Measurements from ENCODE around the gene ZNF780B. TPM values are rescaled to one million over a fixed set of nuclear protein-coding genes. Genes with fewer than 3 reads are reported as not detected.

The ZNF780B gene
- total RNA-seq, 1 donor from 2014 or later: 30.5 TPM

DNA sequence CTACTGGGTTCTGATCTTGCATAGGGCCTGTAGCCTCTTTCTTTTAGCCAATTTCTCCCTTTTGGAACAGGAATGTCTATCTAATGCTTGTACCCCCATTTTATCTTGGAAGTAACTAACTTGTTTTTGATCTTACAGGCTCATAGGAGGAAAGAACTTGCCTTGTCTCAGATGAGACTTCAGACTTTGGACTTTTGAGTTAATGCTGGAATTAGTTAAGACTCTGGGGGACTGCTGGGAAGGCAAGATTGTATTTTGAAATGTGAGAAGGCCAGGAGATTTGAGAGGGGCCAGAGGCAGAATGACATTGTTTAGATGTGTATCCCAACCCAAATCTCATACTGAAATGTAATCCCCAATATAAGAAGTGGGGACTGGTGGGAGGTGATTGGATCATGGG is 61.7 kb downstream of the ZNF780B start:
- H3K4me3 ChIP-seq: no peak overlapping the region
- DNase-seq (ENCODE audit: low spot score): no peak
- H3K9ac ChIP-seq: no peak overlapping the region
- H3F3A ChIP-seq (ENCODE audit: low read depth): no peaks in the 10 kb centered on the region
- TF ChIP-seq EZH2phosphoT487 (IDR thresholded peaks at IDR 0.05) (no peak), EZH2 (IDR thresholded peaks at IDR 0.05) (no peak)
- TF ChIP-seq, protein P1, sequence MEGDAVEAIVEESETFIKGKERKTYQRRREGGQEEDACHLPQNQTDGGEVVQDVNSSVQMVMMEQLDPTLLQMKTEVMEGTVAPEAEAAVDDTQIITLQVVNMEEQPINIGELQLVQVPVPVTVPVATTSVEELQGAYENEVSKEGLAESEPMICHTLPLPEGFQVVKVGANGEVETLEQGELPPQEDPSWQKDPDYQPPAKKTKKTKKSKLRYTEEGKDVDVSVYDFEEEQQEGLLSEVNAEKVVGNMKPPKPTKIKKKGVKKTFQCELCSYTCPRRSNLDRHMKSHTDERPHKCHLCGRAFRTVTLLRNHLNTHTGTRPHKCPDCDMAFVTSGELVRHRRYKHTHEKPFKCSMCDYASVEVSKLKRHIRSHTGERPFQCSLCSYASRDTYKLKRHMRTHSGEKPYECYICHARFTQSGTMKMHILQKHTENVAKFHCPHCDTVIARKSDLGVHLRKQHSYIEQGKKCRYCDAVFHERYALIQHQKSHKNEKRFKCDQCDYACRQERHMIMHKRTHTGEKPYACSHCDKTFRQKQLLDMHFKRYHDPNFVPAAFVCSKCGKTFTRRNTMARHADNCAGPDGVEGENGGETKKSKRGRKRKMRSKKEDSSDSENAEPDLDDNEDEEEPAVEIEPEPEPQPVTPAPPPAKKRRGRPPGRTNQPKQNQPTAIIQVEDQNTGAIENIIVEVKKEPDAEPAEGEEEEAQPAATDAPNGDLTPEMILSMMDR (IDR thresholded peaks at IDR 0.05): no peak
- H3K4me1 ChIP-seq: no peaks in the 10 kb centered on the region
- H3K9me3 Mint-ChIP-seq: peaks cover 21% of the 10 kb centered on the region
- no peaks in the 10 kb centered on the region for H3K36me3 ChIP-seq
- no peak overlapping the region for H3K4me3 Mint-ChIP-seq
- H3K9me3 ChIP-seq (ENCODE audit: low read depth): no peaks in the 10 kb centered on the region
- peaks cover 3% of the 10 kb centered on the region for H3K27me3 Mint-ChIP-seq (ENCODE audit: insufficient read depth, low read depth)
- no peak overlapping the region for H3K27ac Mint-ChIP-seq
- peaks cover 60% of the 10 kb centered on the region for H3K79me2 ChIP-seq (ENCODE audit: low read depth)
- H3K4me2 ChIP-seq: no peak overlapping the region
- no peaks in the 10 kb centered on the region for H3K27me3 ChIP-seq
- no peak overlapping the region for H2AFZ ChIP-seq (replicated peaks)
- no peaks in the 10 kb centered on the region for H4K20me1 ChIP-seq (ENCODE audit: low read depth)
- no peak overlapping the region for H3K27ac ChIP-seq
- H3K4me1 Mint-ChIP-seq: peaks cover 20% of the 10 kb centered on the region
- H3K36me3 Mint-ChIP-seq: peaks cover 20% of the 10 kb centered on the region

DNA sequence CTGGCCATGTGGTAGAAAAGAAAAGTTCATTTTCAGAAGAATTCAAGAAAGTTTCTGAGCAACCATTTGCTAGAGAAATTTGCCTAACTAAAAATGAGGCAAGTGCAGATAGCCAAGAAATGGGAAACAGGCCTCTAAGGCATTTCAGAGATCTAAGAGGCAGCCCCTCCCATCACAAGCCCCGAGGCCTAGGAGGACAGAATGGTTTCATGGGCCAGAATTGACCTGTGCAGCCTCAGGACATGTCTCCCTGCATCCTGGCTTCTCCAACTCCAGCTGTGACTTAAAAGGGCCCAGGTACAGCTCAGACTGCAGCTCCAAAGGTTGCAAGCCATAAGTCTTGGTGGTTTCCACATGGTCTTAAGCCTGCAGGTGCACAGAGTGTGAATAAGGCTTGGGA is 62.4 kb downstream of the ZNF780B start:
- H3K27ac ChIP-seq: no peak overlapping the region
- no peak overlapping the region for H3K27ac Mint-ChIP-seq
- no peak for TF ChIP-seq EZH2 (IDR thresholded peaks at IDR 0.05)
- no peak for TF ChIP-seq EZH2phosphoT487 (IDR thresholded peaks at IDR 0.05)
- TF ChIP-seq, protein P1 (IDR thresholded peaks at IDR 0.05): no peak

DNA sequence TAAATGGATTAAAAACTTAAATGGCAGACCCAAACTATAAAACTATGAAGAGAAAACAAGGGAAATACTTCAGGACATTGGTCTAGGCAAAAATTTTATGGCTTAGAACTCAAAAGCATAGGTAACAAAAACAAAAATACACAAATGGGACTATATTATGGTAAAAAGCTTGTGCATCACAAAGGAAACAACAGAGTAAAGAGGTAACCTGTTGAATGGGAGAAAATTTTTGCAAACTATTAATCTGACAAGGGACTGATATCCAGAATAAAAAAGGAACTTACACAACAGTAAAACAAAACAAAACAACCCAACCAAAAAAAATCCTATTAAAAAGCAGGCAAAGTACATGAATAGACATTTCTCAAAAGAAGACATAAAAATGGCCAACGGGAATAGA is 68.4 kb downstream of the ZNF780B start:
- Histone ChIP-seq H3K4me2 (no peak overlapping the region), H2AFZ (replicated peaks) (no peak overlapping the region), H3K4me1 (no peaks in the 10 kb centered on the region), H3K36me3 (peaks cover 11% of the 10 kb centered on the region), H3K4me3 (no peak overlapping the region), H3F3A (ENCODE audit: low read depth) (no peaks in the 10 kb centered on the region), H3K9ac (no peak overlapping the region), H3K79me2 (ENCODE audit: low read depth) (peaks cover 92% of the 10 kb centered on the region), H4K20me1 (ENCODE audit: low read depth) (no peaks in the 10 kb centered on the region), H3K27me3 (no peaks in the 10 kb centered on the region), H3K9me3 (ENCODE audit: low read depth) (peaks cover 21% of the 10 kb centered on the region), H3K27ac (no peak overlapping the region)
- Mint-ChIP-seq H3K4me3 (no peak overlapping the region), H3K36me3 (peaks cover 40% of the 10 kb centered on the region), H3K27ac (no peak overlapping the region), H3K9me3 (peaks cover 56% of the 10 kb centered on the region), H3K4me1 (no peaks in the 10 kb centered on the region), H3K27me3 (ENCODE audit: insufficient read depth, low read depth) (no peaks in the 10 kb centered on the region)
- no peak for TF ChIP-seq EZH2 (IDR thresholded peaks at IDR 0.05)
- TF ChIP-seq EZH2phosphoT487 (IDR thresholded peaks at IDR 0.05): no peak
- TF ChIP-seq, protein P1 (IDR thresholded peaks at IDR 0.05): no peak
- DNase-seq (ENCODE audit: low spot score): no peak

More for the DNA sequence above, 62.4 kb downstream of the ZNF780B start:
- no peak overlapping the region for H3K9ac ChIP-seq
- H4K20me1 ChIP-seq (ENCODE audit: low read depth): no peaks in the 10 kb centered on the region
- Mint-ChIP-seq H3K4me1 (peaks cover 20% of the 10 kb centered on the region), H3K4me3 (no peak overlapping the region), H3K36me3 (peaks cover 22% of the 10 kb centered on the region), H3K9me3 (peaks cover 24% of the 10 kb centered on the region), H3K27me3 (ENCODE audit: insufficient read depth, low read depth) (peaks cover 3% of the 10 kb centered on the region)
- no peaks in the 10 kb centered on the region for H3K27me3 ChIP-seq
- no peaks in the 10 kb centered on the region for H3K36me3 ChIP-seq
- H3K9me3 ChIP-seq (ENCODE audit: low read depth): no peaks in the 10 kb centered on the region
- DNase-seq (ENCODE audit: low spot score): no peak
- no peaks in the 10 kb centered on the region for H3K4me1 ChIP-seq
- H2AFZ ChIP-seq (replicated peaks): no peak overlapping the region
- H3K79me2 ChIP-seq (ENCODE audit: low read depth): peaks cover 68% of the 10 kb centered on the region
- no peak overlapping the region for H3K4me3 ChIP-seq
- no peak overlapping the region for H3K4me2 ChIP-seq
- H3F3A ChIP-seq (ENCODE audit: low read depth): no peaks in the 10 kb centered on the region

Data from neural progenitor cell (in vitro differentiated cells).